OCI-LY3 (cell line): ENCODE results near the gene GPR37L1.

Experiments
- CTCF ChIP-seq: fragments of 200-600, 300-600 bp; sonication (generic); IDR thresholded peaks from 2 replicates; pipeline ENCODE4 v1.5.1; 2014; ENCODE audit warnings: antibody characterized with exemption, low read length, low read depth
- EZH2phosphoT487 ChIP-seq: fragments of 200-600 bp; shearing (Covaris generic); IDR thresholded peaks from 2 replicates; pipeline ENCODE4 v1.6.1; 2018; ENCODE audit warnings: antibody characterized with exemption, mixed run types, low read depth

GRCh38 chr1:202078241-202078640, 44.5 kb upstream of the GPR37L1 start:
- TF ChIP-seq CTCF (no peak), EZH2phosphoT487 (no peak)
